Mucosa of rectum (tissue), 2 donors: ENCODE results near the gene SHISA7.

Experiments used
- H3K27ac ChIP-seq, 2 donors: one replicate each; pipeline ENCODE4 v1.7.0; 2013; ENCODE audit warnings: inconsistent platforms in 2 of 2, low read depth in 2 of 2, low read length in 2 of 2
- H3K27me3 ChIP-seq, 2 donors: one replicate each; pipeline ENCODE4 v1.7.0; 2013; ENCODE audit warnings: low read length in 2 of 2; ENCODE audit not compliant: control insufficient read depth in 2 of 2, insufficient read depth in 2 of 2
- H3K36me3 ChIP-seq, 2 donors: one replicate each; pipeline ENCODE4 v1.7.0; 2013; ENCODE audit warnings: low read length in 2 of 2; ENCODE audit not compliant: control insufficient read depth in 2 of 2, insufficient read depth in 2 of 2
- H3K4me1 ChIP-seq, 2 donors: one replicate each; pipeline ENCODE4 v1.7.0; 2013; ENCODE audit warnings: low read length in 2 of 2, mild to moderate bottlenecking in 1 of 2; ENCODE audit not compliant: control insufficient read depth in 2 of 2, insufficient read depth in 2 of 2
- H3K4me3 ChIP-seq, 2 donors: one replicate each; pipeline ENCODE4 v1.7.0; 2013; ENCODE audit warnings: low read length in 2 of 2
- H3K9ac ChIP-seq, 2 donors: one replicate each; pipeline ENCODE4 v1.7.0; 2013; ENCODE audit warnings: low read length in 2 of 2, low read depth in 1 of 2, mild to moderate bottlenecking in 1 of 2
- H3K9me3 ChIP-seq, 2 donors: one replicate each; pipeline ENCODE4 v1.7.0; 2013; ENCODE audit warnings: low read length in 2 of 2; ENCODE audit not compliant: control insufficient read depth in 2 of 2
- donor health status: healthy.
- donor health status: Normal muscosa, but diverticular disease.

Gene SHISA7

GRCh38 chr19:55471266-55471665, 28.2 kb upstream of the SHISA7 start:
- no peaks in the 10 kb centered on the region for H3K9me3 ChIP-seq
- no peaks in the 10 kb centered on the region for H3K36me3 ChIP-seq
- H3K9ac ChIP-seq, result no peak overlapping the region
- H3K27ac ChIP-seq, result no peak overlapping the region
- H3K4me1 ChIP-seq, result peaks cover 4 to 6% of the 10 kb centered on the region in 2 donors
- H3K27me3 ChIP-seq, result peaks cover 0 to 3% of the 10 kb centered on the region in 2 donors
- no peak overlapping the region for H3K4me3 ChIP-seq

GRCh38 chr19:55468054-55468393, 24.9 kb upstream of the SHISA7 start:
- H3K4me3 ChIP-seq, result no peak overlapping the region
- no peaks in the 10 kb centered on the region for H3K9me3 ChIP-seq

GRCh38 chr19:55467236-55468053, 24.3 kb upstream of the SHISA7 start:
- Histone ChIP-seq H3K27me3 (peaks cover 2 to 3% of the 10 kb centered on the region in 2 donors), H3K4me3 (no peak overlapping the region), H3K9ac (no peak overlapping the region), H3K27ac (no peak overlapping the region), H3K36me3 (no peaks in the 10 kb centered on the region), H3K4me1 (peaks cover 0 to 2% of the 10 kb centered on the region in 2 donors), H3K9me3 (no peaks in the 10 kb centered on the region)

More at GRCh38 chr19:55468054-55468393, 24.9 kb upstream of the SHISA7 start:
- no peak overlapping the region for H3K9ac ChIP-seq
- H3K27me3 ChIP-seq, result peaks cover 2 to 3% of the 10 kb centered on the region in 2 donors
- no peak overlapping the region for H3K27ac ChIP-seq
- no peaks in the 10 kb centered on the region for H3K4me1 ChIP-seq
- no peaks in the 10 kb centered on the region for H3K36me3 ChIP-seq

GRCh38 chr19:55466241-55466614, 23.1 kb upstream of the SHISA7 start:
- no peak overlapping the region for H3K9ac ChIP-seq
- H3K4me3 ChIP-seq, result no peak overlapping the region
- H3K9me3 ChIP-seq, result no peaks in the 10 kb centered on the region
- H3K27ac ChIP-seq, result no peak overlapping the region
- peaks cover 2 to 3% of the 10 kb centered on the region in 2 donors for H3K27me3 ChIP-seq
- peaks cover under 1 to 7% of the 10 kb centered on the region in 2 donors for H3K4me1 ChIP-seq
- no peaks in the 10 kb centered on the region for H3K36me3 ChIP-seq

- Histone ChIP-seq H3K4me3 (no peak overlapping the region), H3K9ac (no peak overlapping the region), H3K4me1 (peaks cover 6 to 7% of the 10 kb centered on the region in 2 donors), H3K9me3 (no peaks in the 10 kb centered on the region), H3K36me3 (no peaks in the 10 kb centered on the region), H3K27me3 (peaks cover 2 to 3% of the 10 kb centered on the region in 2 donors), H3K27ac (no peak overlapping the region)
Measured at GRCh38 chr19:55465460-55466240, 22.6 kb upstream of the SHISA7 start.

- H3K9me3 ChIP-seq, result no peaks in the 10 kb centered on the region
- peaks cover 2 to 3% of the 10 kb centered on the region in 2 donors for H3K27me3 ChIP-seq
- no peak within 1 kb of the TSS for H3K4me3 ChIP-seq
- no peaks in the 10 kb centered on the region for H3K36me3 ChIP-seq
- no peak within 1 kb of the TSS for H3K9ac ChIP-seq
- peaks cover 7 to 11% of the 10 kb centered on the region in 2 donors for H3K4me1 ChIP-seq
- no peak within 1 kb of the TSS for H3K27ac ChIP-seq
Measured at GRCh38 chr19:55464662-55465054, 21.6 kb upstream of the SHISA7 start, which contains the start of gene C19orf85. TSS of gene C19orf85 (minus strand) at chr19:55464751. CDS start at chr19:55464554, 197 bp downstream.

GRCh38 chr19:55464039-55464661, 21.1 kb upstream of the SHISA7 start:
- no peaks in the 10 kb centered on the region for H3K9me3 ChIP-seq
- no peak overlapping the region for H3K9ac ChIP-seq
- H3K4me3 ChIP-seq, result no peak overlapping the region
- peaks cover 2 to 3% of the 10 kb centered on the region in 2 donors for H3K27me3 ChIP-seq
- no peak overlapping the region for H3K27ac ChIP-seq
- H3K4me1 ChIP-seq, result peaks cover 7 to 12% of the 10 kb centered on the region in 2 donors
- no peaks in the 10 kb centered on the region for H3K36me3 ChIP-seq

- Histone ChIP-seq H3K27me3 (peaks cover 2 to 3% of the 10 kb centered on the region in 2 donors), H3K27ac (no peak overlapping the region), H3K9ac (no peak overlapping the region), H3K4me3 (no peak overlapping the region), H3K9me3 (no peaks in the 10 kb centered on the region), H3K36me3 (no peaks in the 10 kb centered on the region), H3K4me1 (peaks cover 7 to 12% of the 10 kb centered on the region in 2 donors)
Measured at GRCh38 chr19:55463583-55464031, 20.5 kb upstream of the SHISA7 start.

- peaks cover 2 to 3% of the 10 kb centered on the region in 2 donors for H3K27me3 ChIP-seq
- H3K9me3 ChIP-seq, result no peaks in the 10 kb centered on the region
- peaks cover 7 to 12% of the 10 kb centered on the region in 2 donors for H3K4me1 ChIP-seq
- H3K9ac ChIP-seq, result no peak overlapping the region
- peak overlapping the region in 1 of 2 donors; percentile 81 for H3K4me3 ChIP-seq
- no peak overlapping the region for H3K27ac ChIP-seq
- H3K36me3 ChIP-seq, result no peaks in the 10 kb centered on the region
Measured at GRCh38 chr19:55462722-55463121, 19.6 kb upstream of the SHISA7 start.
